DND-41 (cell line): ENCODE results near the gene NOD2.

Experiments
- EZH2 ChIP-seq: IDR thresholded peaks from 3 replicates; pipeline ENCODE4 v1.6.1; 2012; ENCODE audit warnings: borderline replicate concordance, low read depth, mild to moderate bottlenecking, moderate library complexity, low read length, inconsistent platforms; ENCODE audit not compliant: severe bottlenecking
- TF ChIP-seq, protein P1 (sequence below): IDR thresholded peaks from 2 replicates; pipeline ENCODE4 v1.5.1; 2012; ENCODE audit warnings: borderline replicate concordance, low read length, moderate library complexity, mild to moderate bottlenecking; ENCODE audit not compliant: poor library complexity, severe bottlenecking; ENCODE audit errors: extremely low read depth

GRCh38 chr16:50731130-50731988 is 38.0 kb downstream of the NOD2 start:
- TF ChIP-seq, protein P1, sequence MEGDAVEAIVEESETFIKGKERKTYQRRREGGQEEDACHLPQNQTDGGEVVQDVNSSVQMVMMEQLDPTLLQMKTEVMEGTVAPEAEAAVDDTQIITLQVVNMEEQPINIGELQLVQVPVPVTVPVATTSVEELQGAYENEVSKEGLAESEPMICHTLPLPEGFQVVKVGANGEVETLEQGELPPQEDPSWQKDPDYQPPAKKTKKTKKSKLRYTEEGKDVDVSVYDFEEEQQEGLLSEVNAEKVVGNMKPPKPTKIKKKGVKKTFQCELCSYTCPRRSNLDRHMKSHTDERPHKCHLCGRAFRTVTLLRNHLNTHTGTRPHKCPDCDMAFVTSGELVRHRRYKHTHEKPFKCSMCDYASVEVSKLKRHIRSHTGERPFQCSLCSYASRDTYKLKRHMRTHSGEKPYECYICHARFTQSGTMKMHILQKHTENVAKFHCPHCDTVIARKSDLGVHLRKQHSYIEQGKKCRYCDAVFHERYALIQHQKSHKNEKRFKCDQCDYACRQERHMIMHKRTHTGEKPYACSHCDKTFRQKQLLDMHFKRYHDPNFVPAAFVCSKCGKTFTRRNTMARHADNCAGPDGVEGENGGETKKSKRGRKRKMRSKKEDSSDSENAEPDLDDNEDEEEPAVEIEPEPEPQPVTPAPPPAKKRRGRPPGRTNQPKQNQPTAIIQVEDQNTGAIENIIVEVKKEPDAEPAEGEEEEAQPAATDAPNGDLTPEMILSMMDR = no peak
- TF ChIP-seq EZH2 = no peak
